Fibroblast of villous mesenchyme (primary cell): Measurements from ENCODE around the gene HPGD. TPM values are rescaled to one million over a fixed set of nuclear protein-coding genes. Genes with fewer than 3 reads are reported as not detected.

Experiments used
- DNase-seq: peaks from one replicate; pipeline ENCODE4 v3.0.0-alpha.2; 2010; ENCODE audit warnings: low read depth
- H3K4me3 ChIP-seq: 2 replicates; pipeline ENCODE4 v1.5.1; 2011; ENCODE audit warnings: low read depth, mild to moderate bottlenecking, low read length
- CTCF ChIP-seq: IDR thresholded peaks from 2 replicates; pipeline ENCODE4 v1.5.1; 2012; ENCODE audit warnings: low read depth, mild to moderate bottlenecking, low read length; ENCODE audit not compliant: insufficient read depth
- total RNA-seq: library from RNA; depleted of rRNA; stranded (reverse); fragments of >200 nt; gene quantifications from 2 replicates; pipeline ENCODE4 v1.2.3, GENCODE V29; 2012

HPGD gene
- total RNA-seq, 1 donor = not detected

GRCh38 chr4:174517502-174518445 is 4.5 kb downstream of the HPGD start:
- no peak for DNase-seq

GRCh38 chr4:174516794-174517193 is 5.5 kb downstream of the HPGD start:
- no peak overlapping the region for H3K4me3 ChIP-seq
- TF ChIP-seq CTCF = no peak
- DNase-seq = no peak

More at GRCh38 chr4:174517502-174518445, 4.5 kb downstream of the HPGD start:
- TF ChIP-seq CTCF = no peak
- no peak overlapping the region for H3K4me3 ChIP-seq

GRCh38 chr4:174516345-174516744 is 5.9 kb downstream of the HPGD start:
- H3K4me3 ChIP-seq = no peak overlapping the region
- DNase-seq = no peak
- no peak for TF ChIP-seq CTCF

- no peak for TF ChIP-seq CTCF
- no peak overlapping the region for H3K4me3 ChIP-seq
- no peak for DNase-seq
Observed at GRCh38 chr4:174512745-174513144, 9.5 kb downstream of the HPGD start.

- no peak for TF ChIP-seq CTCF
- H3K4me3 ChIP-seq = no peak overlapping the region
- DNase-seq = no peak
Observed at GRCh38 chr4:174505892-174506291, 16.4 kb downstream of the HPGD start.

GRCh38 chr4:174505007-174505406 is 17.3 kb downstream of the HPGD start:
- no peak for DNase-seq
- no peak overlapping the region for H3K4me3 ChIP-seq
- TF ChIP-seq CTCF = no peak
